Activated naive CD8-positive, alpha-beta T cell (primary cell): ENCODE data around the gene HECW1.
"Not testable (repeated sequence)": the region's sequence is repeated elsewhere in the genome, so short reads cannot be mapped to it uniquely, and the experiment has no call there.

Experiments used
- H3K27ac Mint-ChIP-seq: one replicate; pipeline ENCODE4 v1.8.0; 2021; ENCODE audit warnings: mixed read lengths
- H3K27me3 Mint-ChIP-seq: one replicate; pipeline ENCODE4 v1.8.0; 2021; ENCODE audit warnings: mixed read lengths
- H3K36me3 Mint-ChIP-seq: one replicate; pipeline ENCODE4 v1.8.0; 2021; ENCODE audit warnings: mixed read lengths
- H3K4me1 Mint-ChIP-seq: one replicate; pipeline ENCODE4 v1.8.0; 2021; ENCODE audit warnings: low read depth, mixed read lengths
- H3K4me3 Mint-ChIP-seq: one replicate; pipeline ENCODE4 v1.8.0; 2021; ENCODE audit warnings: mild to moderate bottlenecking, mixed read lengths
- H3K9me3 Mint-ChIP-seq: one replicate; pipeline ENCODE4 v1.8.0; 2021; ENCODE audit warnings: low read depth, mixed read lengths

The HECW1 gene

DNA sequence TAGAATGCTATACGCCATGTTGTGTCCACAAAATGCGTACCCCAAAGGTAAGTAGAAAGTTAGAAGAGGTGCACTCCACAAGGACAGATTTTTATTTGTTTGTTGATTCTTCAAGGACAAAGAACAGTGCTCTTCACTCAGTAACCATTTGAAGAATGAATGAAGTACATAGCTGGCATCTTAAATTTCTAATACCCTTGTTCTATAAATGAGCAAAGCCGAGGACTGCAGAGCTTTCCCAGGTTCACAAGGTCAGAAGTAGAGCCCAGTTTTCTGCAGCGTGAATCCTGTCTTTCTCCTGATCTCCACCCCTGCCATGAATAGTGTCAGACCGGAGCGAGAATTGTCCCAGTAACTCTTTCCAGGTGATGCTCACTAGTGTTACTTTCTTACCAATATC lies 9.5 kb downstream of the HECW1 start:
- H3K27ac Mint-ChIP-seq = no peak overlapping the region

GRCh38 chr7:43123457-43123856 lies 11.0 kb downstream of the HECW1 start:
- Mint-ChIP-seq H3K4me3 (no peak overlapping the region), H3K36me3 (no peaks in the 10 kb centered on the region), H3K27me3 (peaks cover 16% of the 10 kb centered on the region), H3K27ac (no peak overlapping the region), H3K4me1 (no peaks in the 10 kb centered on the region), H3K9me3 (no peaks in the 10 kb centered on the region)

More for the DNA sequence above, 9.5 kb downstream of the HECW1 start:
- H3K4me1 Mint-ChIP-seq = no peaks in the 10 kb centered on the region
- no peak overlapping the region for H3K4me3 Mint-ChIP-seq
- no peaks in the 10 kb centered on the region for H3K36me3 Mint-ChIP-seq
- peaks cover 26% of the 10 kb centered on the region for H3K27me3 Mint-ChIP-seq
- H3K9me3 Mint-ChIP-seq = no peaks in the 10 kb centered on the region

GRCh38 chr7:43124388-43124787 lies 11.9 kb downstream of the HECW1 start:
- Mint-ChIP-seq H3K27me3 (peaks cover 16% of the 10 kb centered on the region), H3K4me1 (no peaks in the 10 kb centered on the region), H3K27ac (no peak overlapping the region), H3K4me3 (no peak overlapping the region), H3K36me3 (no peaks in the 10 kb centered on the region), H3K9me3 (no peaks in the 10 kb centered on the region)

DNA sequence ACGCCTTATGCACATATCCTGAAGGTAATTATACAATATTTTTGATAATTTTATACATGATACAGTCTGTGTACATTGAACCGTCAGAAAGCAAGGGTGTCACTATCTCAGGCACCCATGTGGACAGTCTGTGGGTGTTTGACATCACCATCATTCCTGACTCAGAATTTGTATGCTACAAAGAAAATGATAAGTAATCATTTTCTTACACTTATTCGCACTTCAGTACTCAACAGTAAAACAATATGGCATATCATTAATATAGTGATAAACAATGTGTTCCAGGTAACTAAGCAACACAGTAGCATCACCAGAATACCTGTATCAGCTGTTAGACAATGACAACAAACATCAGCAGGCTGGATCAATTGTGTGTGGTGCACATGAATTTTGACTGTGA lies 17.9 kb downstream of the HECW1 start:
- no peaks in the 10 kb centered on the region for H3K4me1 Mint-ChIP-seq
- no peak overlapping the region for H3K4me3 Mint-ChIP-seq
- no peak overlapping the region for H3K27ac Mint-ChIP-seq
- peaks cover 3% of the 10 kb centered on the region for H3K27me3 Mint-ChIP-seq
- H3K36me3 Mint-ChIP-seq = no peaks in the 10 kb centered on the region
- H3K9me3 Mint-ChIP-seq = no peaks in the 10 kb centered on the region

DNA sequence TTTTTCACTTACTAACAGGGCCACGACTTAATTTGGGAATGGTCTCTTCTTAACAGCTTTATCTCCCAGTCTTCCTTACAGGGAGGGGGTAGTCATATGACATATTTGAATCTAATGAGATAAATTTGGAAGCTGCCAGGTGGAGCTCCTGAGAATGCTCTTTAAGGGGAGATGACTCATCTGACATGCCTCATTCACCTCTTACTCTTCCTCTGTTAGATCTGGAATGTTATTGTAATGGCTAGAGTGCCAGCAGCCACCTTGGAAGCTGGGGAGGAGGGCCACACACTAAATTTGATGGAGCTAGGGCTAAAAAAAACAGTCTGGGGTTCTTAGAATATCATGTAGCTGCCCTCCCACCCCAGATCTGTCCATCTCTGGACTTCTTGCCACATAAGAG lies 22.7 kb downstream of the HECW1 start:
- H3K4me3 Mint-ChIP-seq = no peak overlapping the region
- no peaks in the 10 kb centered on the region for H3K9me3 Mint-ChIP-seq
- H3K27ac Mint-ChIP-seq = no peak overlapping the region
- peaks cover 12% of the 10 kb centered on the region for H3K27me3 Mint-ChIP-seq
- H3K4me1 Mint-ChIP-seq = no peaks in the 10 kb centered on the region
- no peaks in the 10 kb centered on the region for H3K36me3 Mint-ChIP-seq

DNA sequence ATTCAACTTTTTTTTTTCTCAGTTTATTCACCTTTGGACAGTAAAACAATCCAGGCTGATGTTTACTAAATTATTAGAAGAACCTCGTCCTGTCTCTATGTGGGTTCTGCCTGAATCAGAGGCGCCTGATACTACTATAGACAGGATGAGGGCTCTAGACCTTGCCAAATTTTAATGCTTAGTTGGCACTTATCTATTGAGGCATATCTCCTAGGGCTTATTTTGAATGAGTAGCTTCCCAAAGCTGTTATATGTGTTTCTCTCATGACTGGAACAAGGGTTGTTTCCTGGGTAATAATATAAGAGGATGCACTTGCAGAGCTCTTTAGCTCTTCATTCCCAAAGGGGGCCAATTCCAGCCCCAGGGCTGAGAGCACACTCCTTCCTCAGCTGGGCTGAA lies 23.6 kb downstream of the HECW1 start:
- no peak overlapping the region for H3K4me3 Mint-ChIP-seq
- no peak overlapping the region for H3K27ac Mint-ChIP-seq
- H3K9me3 Mint-ChIP-seq = no peaks in the 10 kb centered on the region
- no peaks in the 10 kb centered on the region for H3K4me1 Mint-ChIP-seq
- H3K36me3 Mint-ChIP-seq = no peaks in the 10 kb centered on the region
- peaks cover 14% of the 10 kb centered on the region for H3K27me3 Mint-ChIP-seq

DNA sequence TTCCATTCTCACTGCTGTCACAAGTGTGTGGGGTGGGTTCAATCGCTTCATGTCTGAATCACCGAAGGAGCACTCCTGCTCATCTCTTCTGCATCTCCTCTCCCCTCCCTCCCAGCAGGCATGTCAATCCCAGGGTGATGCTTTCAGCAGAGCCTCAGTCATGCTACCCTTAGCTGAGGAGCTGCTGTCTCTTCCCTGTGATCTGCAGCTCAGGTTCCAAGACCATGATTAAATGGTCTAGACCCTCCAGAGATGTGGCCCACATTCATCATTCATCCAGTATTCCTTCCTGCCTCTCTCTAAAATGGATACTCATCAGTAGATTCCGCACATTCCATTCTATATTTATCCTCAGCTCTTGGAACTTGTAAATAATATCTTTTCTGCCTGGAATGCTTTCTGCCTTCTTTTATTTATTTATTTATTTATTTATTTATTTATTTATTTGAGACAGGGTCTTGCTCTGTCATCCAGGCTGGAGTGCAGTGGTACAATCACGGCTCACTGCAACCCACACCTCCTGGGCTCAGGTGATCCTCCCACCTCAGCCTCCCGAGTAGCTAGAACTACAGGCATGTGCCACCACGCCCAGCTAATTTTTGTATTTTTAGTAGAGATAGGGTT lies 24.8 kb downstream of the HECW1 start:
- not testable (repeated sequence) for H3K27ac Mint-ChIP-seq, H3K4me3 Mint-ChIP-seq, H3K36me3 Mint-ChIP-seq, H3K4me1 Mint-ChIP-seq, H3K9me3 Mint-ChIP-seq
- peaks cover 14% of the 10 kb centered on the region for H3K27me3 Mint-ChIP-seq

DNA sequence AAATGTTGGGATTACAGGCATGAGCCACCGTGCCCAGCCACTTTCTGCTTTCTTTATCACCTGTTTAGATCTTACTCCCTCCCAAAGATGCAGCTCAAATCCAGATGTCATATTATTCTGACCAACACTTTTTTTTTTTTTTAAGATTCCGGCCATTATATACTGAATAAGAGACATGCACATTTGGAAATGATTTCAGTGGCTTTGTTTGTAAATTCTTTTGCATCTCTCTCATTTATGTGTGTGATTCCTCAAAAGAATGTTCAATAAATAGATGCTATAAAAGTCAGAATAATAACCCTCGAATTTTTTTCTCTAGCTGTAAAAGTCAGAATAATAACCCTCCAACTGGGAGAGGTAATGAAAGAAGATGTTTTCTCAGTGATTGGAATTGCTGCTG lies 25.4 kb downstream of the HECW1 start:
- Mint-ChIP-seq H3K27ac (no peak overlapping the region), H3K27me3 (peaks cover 12% of the 10 kb centered on the region), H3K4me3 (no peak overlapping the region), H3K4me1 (no peaks in the 10 kb centered on the region), H3K36me3 (no peaks in the 10 kb centered on the region), H3K9me3 (no peaks in the 10 kb centered on the region)

- no peak overlapping the region for H3K27ac Mint-ChIP-seq
- no peaks in the 10 kb centered on the region for H3K9me3 Mint-ChIP-seq
- H3K36me3 Mint-ChIP-seq = no peaks in the 10 kb centered on the region
- no peaks in the 10 kb centered on the region for H3K4me1 Mint-ChIP-seq
- H3K27me3 Mint-ChIP-seq = peaks cover 12% of the 10 kb centered on the region
- no peak overlapping the region for H3K4me3 Mint-ChIP-seq
Observed at GRCh38 chr7:43138710-43139109, 26.3 kb downstream of the HECW1 start.

DNA sequence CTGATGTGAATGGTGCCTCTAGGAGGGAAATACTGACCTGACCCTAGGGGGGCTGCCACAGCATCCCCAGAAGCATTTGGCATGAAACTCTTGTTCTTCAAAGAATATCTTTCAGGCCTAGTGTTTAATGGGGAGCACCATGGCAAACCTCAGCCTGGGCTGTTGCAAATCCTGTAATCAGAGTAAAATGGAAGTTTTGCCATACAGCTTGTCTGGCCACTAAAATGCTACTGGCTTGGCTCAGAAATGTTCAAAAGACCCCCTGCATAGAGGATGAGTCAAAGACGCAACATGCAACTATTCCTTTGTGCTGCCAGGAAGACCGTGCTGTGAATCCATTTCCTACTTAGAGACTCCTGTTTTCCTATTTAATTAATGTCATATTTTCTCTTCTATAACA lies 26.7 kb downstream of the HECW1 start:
- Mint-ChIP-seq H3K27ac (no peak overlapping the region), H3K36me3 (no peaks in the 10 kb centered on the region), H3K4me1 (no peaks in the 10 kb centered on the region), H3K27me3 (peaks cover 12% of the 10 kb centered on the region), H3K4me3 (no peak overlapping the region), H3K9me3 (no peaks in the 10 kb centered on the region)

DNA sequence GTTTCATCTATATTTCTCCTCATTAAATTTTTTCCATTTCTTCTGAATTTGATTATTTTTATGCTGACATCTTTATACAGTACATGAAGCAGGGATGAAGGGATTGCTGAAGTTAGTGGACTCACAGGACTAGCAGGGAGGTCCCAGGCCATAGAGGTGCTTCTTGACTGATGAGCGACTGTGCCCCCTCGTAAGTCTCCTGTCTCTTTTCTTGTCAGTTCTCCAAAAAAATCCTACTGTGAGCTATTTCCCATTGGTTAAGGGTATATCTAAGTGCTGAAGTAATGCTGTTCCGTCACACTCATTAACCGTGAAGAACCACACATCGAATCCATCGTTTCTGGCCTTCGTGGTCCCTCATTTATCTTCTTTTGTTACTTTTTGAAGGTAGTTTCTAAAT lies 27.7 kb downstream of the HECW1 start:
- Mint-ChIP-seq H3K9me3 (no peaks in the 10 kb centered on the region), H3K36me3 (no peaks in the 10 kb centered on the region), H3K27me3 (peaks cover 12% of the 10 kb centered on the region), H3K4me1 (no peaks in the 10 kb centered on the region), H3K27ac (no peak overlapping the region), H3K4me3 (no peak overlapping the region)

DNA sequence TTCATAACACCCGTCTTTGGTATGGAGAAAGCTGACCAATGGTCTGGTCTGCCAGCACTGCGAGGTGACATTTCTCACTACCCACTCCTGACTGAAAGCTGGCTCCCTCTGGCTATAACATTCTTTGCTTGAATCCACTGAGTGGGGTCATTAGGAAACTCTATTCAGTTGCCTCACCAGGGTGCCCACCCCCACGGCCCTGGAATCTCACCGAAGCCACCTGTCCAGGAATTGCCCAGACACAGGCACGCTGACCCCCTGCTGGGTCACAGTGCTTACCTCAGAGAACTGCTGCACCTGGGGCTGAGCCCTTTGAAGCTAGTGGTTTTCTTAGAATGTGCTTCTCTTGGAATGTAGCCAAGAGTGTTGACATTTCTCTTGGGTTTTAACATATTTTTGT lies 28.6 kb downstream of the HECW1 start:
- no peaks in the 10 kb centered on the region for H3K9me3 Mint-ChIP-seq
- no peak overlapping the region for H3K4me3 Mint-ChIP-seq
- H3K4me1 Mint-ChIP-seq = no peaks in the 10 kb centered on the region
- H3K27me3 Mint-ChIP-seq = peaks cover 12% of the 10 kb centered on the region
- H3K27ac Mint-ChIP-seq = no peak overlapping the region
- H3K36me3 Mint-ChIP-seq = no peaks in the 10 kb centered on the region

DNA sequence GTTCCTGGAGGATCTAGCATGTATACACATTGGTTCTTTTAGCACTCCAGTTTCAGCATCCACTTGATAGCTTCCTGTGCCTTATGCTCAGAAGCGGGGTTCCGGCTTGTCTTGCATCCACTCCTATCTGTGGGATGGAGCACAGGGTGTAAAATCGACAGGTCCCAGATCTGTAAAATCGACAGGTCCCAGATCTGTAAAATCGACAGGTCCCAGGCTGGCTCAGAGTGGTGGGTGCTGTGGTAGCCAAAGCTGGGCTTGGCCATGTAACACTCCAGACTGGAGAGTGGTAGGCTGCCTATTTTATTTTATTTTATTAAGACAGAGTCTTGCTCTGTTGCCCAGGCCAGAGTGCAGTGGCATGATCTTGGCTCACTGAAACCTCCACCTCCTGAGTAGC lies 30.3 kb downstream of the HECW1 start:
- Mint-ChIP-seq H3K9me3 (no peaks in the 10 kb centered on the region), H3K4me3 (no peak overlapping the region), H3K27ac (no peak overlapping the region), H3K4me1 (no peaks in the 10 kb centered on the region), H3K36me3 (no peaks in the 10 kb centered on the region), H3K27me3 (peaks cover 11% of the 10 kb centered on the region)

DNA sequence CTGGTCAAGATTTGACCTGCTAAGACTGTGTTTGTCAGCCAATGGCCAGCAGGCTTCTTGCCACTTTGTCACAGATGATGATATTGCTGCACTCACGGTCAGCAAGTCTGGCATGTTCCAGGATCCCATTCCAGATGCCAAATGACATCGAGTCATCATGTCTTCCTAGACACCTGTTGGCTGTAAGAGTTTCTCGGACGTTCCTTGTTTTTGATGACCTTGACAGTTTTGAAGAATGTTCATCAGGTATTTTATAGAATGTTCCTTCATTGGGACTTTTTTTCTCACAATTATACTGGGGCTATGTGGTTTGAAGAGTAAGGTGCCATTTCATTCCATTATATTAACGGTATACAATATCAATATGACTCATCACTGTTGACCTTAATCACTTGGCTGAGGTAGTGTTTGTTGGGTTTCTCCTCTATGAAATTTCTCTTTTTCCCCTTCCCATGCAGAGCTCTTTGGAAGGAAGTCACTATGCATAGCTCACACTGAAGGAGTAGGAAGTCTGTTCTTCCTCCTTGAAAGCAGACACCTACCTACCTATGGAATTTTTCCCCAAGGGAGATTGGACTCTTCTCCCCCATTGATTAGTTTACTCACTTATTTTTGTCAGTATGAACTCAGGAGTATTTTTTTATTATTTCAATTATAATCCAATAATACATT lies 31.6 kb downstream of the HECW1 start:
- Mint-ChIP-seq H3K4me1 (no peaks in the 10 kb centered on the region), H3K27ac (no peak overlapping the region), H3K36me3 (no peaks in the 10 kb centered on the region), H3K4me3 (no peak overlapping the region), H3K27me3 (peaks cover 7% of the 10 kb centered on the region), H3K9me3 (no peaks in the 10 kb centered on the region)

DNA sequence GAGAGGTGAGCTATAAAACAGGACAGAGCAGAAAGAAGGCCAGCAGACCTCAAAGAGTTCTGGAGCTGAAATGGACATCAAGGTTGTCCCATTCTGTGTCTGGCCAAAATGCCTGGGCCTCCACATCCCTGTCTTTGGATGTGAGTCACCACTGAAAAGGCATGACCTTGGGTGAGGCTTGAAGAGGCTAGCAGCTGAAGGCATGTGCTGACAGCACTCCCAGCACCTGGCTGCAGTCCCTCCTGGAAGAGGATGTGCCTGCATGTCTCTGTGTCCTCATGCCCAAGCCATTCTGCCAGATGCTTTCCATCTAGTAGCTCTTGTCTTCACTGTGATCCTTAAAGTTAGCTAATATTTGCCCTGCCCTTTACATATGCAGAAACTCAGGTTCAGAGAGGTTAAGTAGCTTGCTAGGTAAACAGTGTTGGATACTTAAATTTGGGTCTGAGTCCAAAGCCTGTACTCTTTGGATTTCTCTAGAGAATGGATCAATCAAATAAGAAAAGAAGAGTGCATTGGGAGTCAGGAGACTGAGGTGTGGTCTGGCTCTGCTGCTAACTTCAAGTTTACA lies 35.8 kb downstream of the HECW1 start:
- no peaks in the 10 kb centered on the region for H3K4me1 Mint-ChIP-seq
- H3K27me3 Mint-ChIP-seq = peaks cover 3% of the 10 kb centered on the region
- H3K36me3 Mint-ChIP-seq = no peaks in the 10 kb centered on the region
- H3K9me3 Mint-ChIP-seq = no peaks in the 10 kb centered on the region
- H3K4me3 Mint-ChIP-seq = no peak overlapping the region
- no peak overlapping the region for H3K27ac Mint-ChIP-seq

GRCh38 chr7:43151076-43151475 lies 38.6 kb downstream of the HECW1 start:
- Mint-ChIP-seq H3K4me3 (no peak overlapping the region), H3K36me3 (no peaks in the 10 kb centered on the region), H3K27me3 (peaks cover 3% of the 10 kb centered on the region), H3K4me1 (no peaks in the 10 kb centered on the region), H3K27ac (no peak overlapping the region), H3K9me3 (no peaks in the 10 kb centered on the region)
